Parathyroid adenoma (tissue), 2 donors: ENCODE measurements around the gene AUTS2.

Source experiments
- H2AFZ ChIP-seq: fragments of 300-600 bp; sonication (generic); one replicate; pipeline ENCODE4 v1.7.0; 2017; ENCODE audit warnings: antibody characterized with exemption, mild to moderate bottlenecking
- H3K27ac ChIP-seq: fragments of 300-600 bp; sonication (generic); one replicate; pipeline ENCODE4 v1.7.0; 2017
- H3K27me3 ChIP-seq: fragments of 300-600 bp; sonication (generic); one replicate; pipeline ENCODE4 v1.7.0; 2017; ENCODE audit warnings: low read length; ENCODE audit not compliant: control insufficient read depth, insufficient read depth
- H3K36me3 ChIP-seq: fragments of 300-600 bp; sonication (generic); one replicate; pipeline ENCODE4 v1.7.0; 2017; ENCODE audit warnings: low read length; ENCODE audit not compliant: control insufficient read depth, insufficient read depth
- H3K4me1 ChIP-seq: fragments of 300-600 bp; sonication (generic); one replicate; pipeline ENCODE4 v1.7.0; 2017; ENCODE audit warnings: control low read depth
- H3K4me2 ChIP-seq: fragments of 300-600 bp; sonication (generic); one replicate; pipeline ENCODE4 v1.7.0; 2017; ENCODE audit warnings: low read length
- H3K4me3 ChIP-seq: fragments of 300-600 bp; sonication (generic); one replicate; pipeline ENCODE4 v1.7.0; 2017; ENCODE audit warnings: low read depth, low read length
- H3K79me2 ChIP-seq: fragments of 300-600 bp; sonication (generic); one replicate; pipeline ENCODE4 v1.7.0; 2017; ENCODE audit warnings: control low read depth
- H3K9ac ChIP-seq: fragments of 300-600 bp; sonication (generic); one replicate; pipeline ENCODE4 v1.7.0; 2017; ENCODE audit warnings: mild to moderate bottlenecking
- H3K9me3 ChIP-seq: fragments of 300-600 bp; sonication (generic); one replicate; pipeline ENCODE4 v1.7.0; 2017; ENCODE audit warnings: low read length; ENCODE audit not compliant: control insufficient read depth
- TF ChIP-seq, protein P1 (sequence below): fragments of 300-600 bp; sonication (generic); IDR thresholded peaks from one replicate; pipeline ENCODE4 v1.7.0; 2017; ENCODE audit warnings: antibody characterized with exemption, mild to moderate bottlenecking
- donor health status: primary hyperparathyroidism.

The AUTS2 gene

DNA sequence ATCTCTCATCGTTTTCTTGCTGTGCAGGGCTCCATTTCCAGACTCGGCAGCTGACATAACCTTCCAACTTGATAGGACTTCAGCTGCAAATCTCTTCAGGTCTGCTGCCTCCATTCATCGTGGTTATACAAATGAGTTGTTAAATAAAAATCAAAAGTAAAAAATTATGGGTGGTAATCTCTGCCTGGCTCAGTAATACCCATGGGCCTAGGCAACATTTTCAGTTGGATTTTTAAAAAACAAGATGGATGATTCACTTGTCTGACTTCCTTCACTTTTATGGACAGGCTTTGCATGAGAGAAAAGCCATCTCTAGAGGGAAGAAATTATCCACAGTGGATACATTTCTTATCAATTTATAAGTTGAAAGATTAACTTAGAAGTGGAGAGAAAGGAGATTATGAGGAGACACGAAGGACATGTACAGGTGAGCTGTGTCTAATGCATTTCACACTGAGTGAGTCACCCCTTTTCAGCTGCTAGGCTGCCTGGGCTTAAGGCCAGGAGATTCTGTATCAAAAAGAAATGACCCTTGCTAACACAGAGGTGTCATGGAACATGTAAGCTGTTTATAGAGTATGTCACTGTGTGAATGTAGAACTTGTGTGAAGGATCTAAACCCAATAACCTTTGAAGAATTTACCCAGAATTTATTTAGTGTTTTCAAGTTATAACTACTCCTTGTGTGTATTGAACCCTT is 495.1 kb downstream of the AUTS2 start:
- TF ChIP-seq, protein P1, sequence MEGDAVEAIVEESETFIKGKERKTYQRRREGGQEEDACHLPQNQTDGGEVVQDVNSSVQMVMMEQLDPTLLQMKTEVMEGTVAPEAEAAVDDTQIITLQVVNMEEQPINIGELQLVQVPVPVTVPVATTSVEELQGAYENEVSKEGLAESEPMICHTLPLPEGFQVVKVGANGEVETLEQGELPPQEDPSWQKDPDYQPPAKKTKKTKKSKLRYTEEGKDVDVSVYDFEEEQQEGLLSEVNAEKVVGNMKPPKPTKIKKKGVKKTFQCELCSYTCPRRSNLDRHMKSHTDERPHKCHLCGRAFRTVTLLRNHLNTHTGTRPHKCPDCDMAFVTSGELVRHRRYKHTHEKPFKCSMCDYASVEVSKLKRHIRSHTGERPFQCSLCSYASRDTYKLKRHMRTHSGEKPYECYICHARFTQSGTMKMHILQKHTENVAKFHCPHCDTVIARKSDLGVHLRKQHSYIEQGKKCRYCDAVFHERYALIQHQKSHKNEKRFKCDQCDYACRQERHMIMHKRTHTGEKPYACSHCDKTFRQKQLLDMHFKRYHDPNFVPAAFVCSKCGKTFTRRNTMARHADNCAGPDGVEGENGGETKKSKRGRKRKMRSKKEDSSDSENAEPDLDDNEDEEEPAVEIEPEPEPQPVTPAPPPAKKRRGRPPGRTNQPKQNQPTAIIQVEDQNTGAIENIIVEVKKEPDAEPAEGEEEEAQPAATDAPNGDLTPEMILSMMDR: no peak
- Histone ChIP-seq H3K27me3 (no peaks in the 10 kb centered on the region), H3K36me3 (no peaks in the 10 kb centered on the region), H3K4me3 (no peak overlapping the region), H3K79me2 (no peaks in the 10 kb centered on the region), H2AFZ (no peak overlapping the region), H3K4me2 (no peak overlapping the region), H3K4me1 (no peaks in the 10 kb centered on the region), H3K27ac (no peak overlapping the region), H3K9me3 (no peaks in the 10 kb centered on the region), H3K9ac (no peak overlapping the region)

DNA sequence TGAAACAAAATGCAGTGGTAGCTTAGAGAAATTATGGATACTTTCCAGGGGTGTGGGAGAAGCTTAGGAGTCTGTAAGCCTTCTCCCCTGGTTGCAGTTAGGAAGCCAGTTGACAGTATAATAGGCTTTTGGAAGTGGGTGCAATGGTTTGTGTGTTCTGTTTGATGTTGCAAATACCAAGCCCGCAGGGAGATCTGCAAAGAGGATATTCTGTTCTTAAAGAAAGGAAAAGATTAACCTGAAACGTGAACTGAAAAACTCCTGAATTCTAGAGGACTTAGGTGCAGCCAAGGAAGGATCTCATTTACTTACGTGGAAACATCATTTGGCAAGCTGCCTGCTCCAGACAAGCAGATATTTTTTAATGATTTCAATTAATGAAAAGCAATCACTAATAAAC is 496.6 kb downstream of the AUTS2 start:
- Histone ChIP-seq H3K9me3 (no peaks in the 10 kb centered on the region), H3K36me3 (no peaks in the 10 kb centered on the region), H3K9ac (no peak overlapping the region), H3K4me3 (no peak overlapping the region), H3K4me2 (no peak overlapping the region), H3K27ac (no peak overlapping the region), H3K79me2 (no peaks in the 10 kb centered on the region), H2AFZ (no peak overlapping the region), H3K4me1 (no peaks in the 10 kb centered on the region), H3K27me3 (no peaks in the 10 kb centered on the region)
- TF ChIP-seq, protein P1: no peak

DNA sequence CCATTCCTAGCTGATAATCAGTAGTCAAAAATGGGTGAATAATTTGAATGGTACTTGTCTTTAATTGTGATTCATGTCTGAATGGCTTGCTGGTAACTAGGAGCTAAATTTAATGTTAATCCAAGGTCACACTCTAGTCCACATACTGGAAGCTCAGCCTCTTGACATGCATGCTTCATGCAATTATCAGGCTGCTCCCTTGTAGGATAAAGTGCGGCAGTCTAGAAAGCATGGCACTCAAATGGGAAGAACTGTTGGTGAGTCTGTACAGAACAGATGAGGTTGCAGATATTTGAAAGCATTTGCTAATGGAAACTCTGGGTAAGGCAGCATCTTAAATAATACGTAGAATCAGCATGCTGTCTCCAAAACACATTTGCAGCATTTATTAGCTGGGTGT is 499.4 kb downstream of the AUTS2 start:
- Histone ChIP-seq H3K36me3 (no peaks in the 10 kb centered on the region), H3K4me3 (no peak overlapping the region), H2AFZ (no peak overlapping the region), H3K4me2 (no peak overlapping the region), H3K27me3 (no peaks in the 10 kb centered on the region), H3K9ac (no peak overlapping the region), H3K9me3 (no peaks in the 10 kb centered on the region), H3K4me1 (no peaks in the 10 kb centered on the region), H3K79me2 (no peaks in the 10 kb centered on the region), H3K27ac (no peak overlapping the region)
- TF ChIP-seq, protein P1: no peak

GRCh38 chr7:70098133-70098561 is 499.9 kb downstream of the AUTS2 start:
- Histone ChIP-seq H2AFZ (no peak overlapping the region), H3K36me3 (no peaks in the 10 kb centered on the region), H3K4me2 (no peak overlapping the region), H3K79me2 (no peaks in the 10 kb centered on the region), H3K27me3 (no peaks in the 10 kb centered on the region), H3K27ac (no peak overlapping the region), H3K9me3 (no peaks in the 10 kb centered on the region), H3K9ac (no peak overlapping the region), H3K4me3 (no peak overlapping the region), H3K4me1 (no peaks in the 10 kb centered on the region)
- TF ChIP-seq, protein P1: no peak
